BE2C (cell line): ENCODE results near the gene DDX3Y. TPM values are rescaled to one million over a fixed set of nuclear protein-coding genes. Genes with fewer than 3 reads are reported as not detected.

ENCODE experiments used
- DNase-seq: peaks from one replicate; pipeline ENCODE4 v3.0.0-alpha.2; 2020
- H3K27me3 ChIP-seq: fragments of 250-450 bp; sonication (Bioruptor Pico); 2 replicates; pipeline ENCODE4 v1.5.1; 2020; ENCODE audit warnings: mild to moderate bottlenecking
- H3K36me3 ChIP-seq: fragments of 250-450 bp; sonication (Bioruptor Pico); 2 replicates; pipeline ENCODE4 v1.5.1; 2020; ENCODE audit warnings: mild to moderate bottlenecking
- H3K4me1 ChIP-seq: fragments of 250-450 bp; sonication (Bioruptor Pico); 2 replicates; pipeline ENCODE4 v1.5.1; 2020
- H3K4me3 ChIP-seq: 2 replicates; pipeline ENCODE4 v1.5.1; 2011; ENCODE audit warnings: low read depth, low read length
- H3K9me3 ChIP-seq: fragments of 250-450 bp; sonication (Bioruptor Pico); 2 replicates; pipeline ENCODE4 v1.5.1; 2020
- polyA plus RNA-seq: library from polyadenylated mRNA; unstranded; fragments of >200 nt; gene quantifications from one replicate; pipeline ENCODE4 v1.2.1, GENCODE V29; 2012; ENCODE audit warnings: low read depth, missing spikeins; ENCODE audit not compliant: insufficient read length, insufficient read depth
- TF ChIP-seq, protein P1 (sequence below): IDR thresholded peaks from 2 replicates; pipeline ENCODE4 v1.5.1; 2012; ENCODE audit warnings: mild to moderate bottlenecking, low read depth, low read length

Gene DDX3Y
- polyA plus RNA-seq = not detected

DNA sequence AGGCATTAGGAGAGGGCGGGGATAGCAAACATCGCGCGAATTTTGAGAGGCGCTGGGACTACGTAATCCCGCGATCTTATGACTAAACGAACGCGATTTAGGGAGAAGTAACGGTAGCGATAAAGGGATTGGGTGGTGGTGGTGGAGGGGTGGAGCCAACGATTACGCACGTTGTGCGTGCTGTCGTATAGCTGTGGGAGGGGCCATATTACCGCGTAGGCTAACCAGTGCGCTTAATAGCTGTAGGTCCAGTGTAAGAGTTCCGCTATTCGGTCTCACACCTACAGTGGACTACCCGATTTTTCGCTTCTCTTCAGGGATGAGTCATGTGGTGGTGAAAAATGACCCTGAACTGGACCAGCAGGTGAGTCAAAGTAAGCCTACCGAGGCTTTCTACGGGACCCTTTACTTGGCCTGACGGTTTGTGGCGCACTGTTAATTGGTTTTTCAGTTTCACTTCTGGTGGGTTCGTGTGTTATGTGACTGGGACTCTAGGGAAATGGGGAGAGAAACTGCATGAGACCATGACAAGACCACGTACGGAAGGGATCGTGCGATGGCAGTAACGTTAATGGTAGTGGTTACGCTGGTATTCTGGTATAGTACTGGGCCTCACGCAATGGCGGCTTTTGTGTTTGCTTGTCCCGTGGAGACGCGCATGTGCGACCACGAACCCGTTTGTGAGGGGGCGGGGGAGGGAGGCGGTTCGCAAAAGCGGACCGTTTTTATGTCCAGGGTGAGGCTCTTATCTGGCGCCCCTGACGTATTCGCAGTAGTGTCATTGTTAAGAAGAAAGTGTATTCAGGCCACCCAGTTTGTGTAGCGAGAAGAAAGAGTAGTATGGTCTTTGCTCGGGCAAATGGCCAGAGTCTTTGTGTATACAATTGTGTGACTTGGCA lies at the start of gene DDX3Y:
TSS of gene DDX3Y (plus strand) at position 251 of the 899 bp plus-strand sequence. CDS start at position 320, 69 bp downstream.
- Histone ChIP-seq H3K9me3 (no peaks in the 10 kb centered on the region), H3K27me3 (no peaks in the 10 kb centered on the region), H3K4me3 (no peak within 1 kb of the TSS), H3K36me3 (no peaks in the 10 kb centered on the region), H3K4me1 (no peaks in the 10 kb centered on the region)
- TF ChIP-seq, protein P1, sequence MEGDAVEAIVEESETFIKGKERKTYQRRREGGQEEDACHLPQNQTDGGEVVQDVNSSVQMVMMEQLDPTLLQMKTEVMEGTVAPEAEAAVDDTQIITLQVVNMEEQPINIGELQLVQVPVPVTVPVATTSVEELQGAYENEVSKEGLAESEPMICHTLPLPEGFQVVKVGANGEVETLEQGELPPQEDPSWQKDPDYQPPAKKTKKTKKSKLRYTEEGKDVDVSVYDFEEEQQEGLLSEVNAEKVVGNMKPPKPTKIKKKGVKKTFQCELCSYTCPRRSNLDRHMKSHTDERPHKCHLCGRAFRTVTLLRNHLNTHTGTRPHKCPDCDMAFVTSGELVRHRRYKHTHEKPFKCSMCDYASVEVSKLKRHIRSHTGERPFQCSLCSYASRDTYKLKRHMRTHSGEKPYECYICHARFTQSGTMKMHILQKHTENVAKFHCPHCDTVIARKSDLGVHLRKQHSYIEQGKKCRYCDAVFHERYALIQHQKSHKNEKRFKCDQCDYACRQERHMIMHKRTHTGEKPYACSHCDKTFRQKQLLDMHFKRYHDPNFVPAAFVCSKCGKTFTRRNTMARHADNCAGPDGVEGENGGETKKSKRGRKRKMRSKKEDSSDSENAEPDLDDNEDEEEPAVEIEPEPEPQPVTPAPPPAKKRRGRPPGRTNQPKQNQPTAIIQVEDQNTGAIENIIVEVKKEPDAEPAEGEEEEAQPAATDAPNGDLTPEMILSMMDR = no peak
- no peak for DNase-seq

DNA sequence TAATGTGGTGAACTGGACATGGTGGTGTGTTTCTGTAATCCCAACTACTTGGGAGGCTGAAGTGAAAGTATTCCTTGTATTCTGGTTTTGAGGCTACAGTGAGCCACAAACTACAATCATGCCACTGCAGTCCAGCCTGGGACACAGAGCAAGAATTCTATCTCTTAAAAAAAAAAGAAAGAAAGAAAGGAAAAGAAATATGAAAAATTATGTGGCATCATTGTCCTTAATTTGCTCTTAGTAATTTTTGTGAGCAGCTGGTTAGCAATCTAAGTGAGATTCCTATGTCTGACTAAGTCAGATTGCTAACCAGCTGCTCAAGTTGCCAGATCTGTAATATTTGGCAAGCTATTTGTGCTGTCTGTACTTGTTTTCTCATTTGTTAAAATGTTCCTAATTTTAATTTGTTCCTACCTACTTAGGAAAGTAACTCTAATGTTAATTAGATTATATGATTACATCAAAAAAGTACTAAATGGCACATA lies 48.8 kb upstream of the DDX3Y start:
- DNase-seq = no peak
- Histone ChIP-seq H3K4me1 (no peaks in the 10 kb centered on the region), H3K27me3 (no peaks in the 10 kb centered on the region), H3K36me3 (no peaks in the 10 kb centered on the region), H3K4me3 (no peak overlapping the region), H3K9me3 (no peaks in the 10 kb centered on the region)
- TF ChIP-seq, protein P1 = no peak

DNA sequence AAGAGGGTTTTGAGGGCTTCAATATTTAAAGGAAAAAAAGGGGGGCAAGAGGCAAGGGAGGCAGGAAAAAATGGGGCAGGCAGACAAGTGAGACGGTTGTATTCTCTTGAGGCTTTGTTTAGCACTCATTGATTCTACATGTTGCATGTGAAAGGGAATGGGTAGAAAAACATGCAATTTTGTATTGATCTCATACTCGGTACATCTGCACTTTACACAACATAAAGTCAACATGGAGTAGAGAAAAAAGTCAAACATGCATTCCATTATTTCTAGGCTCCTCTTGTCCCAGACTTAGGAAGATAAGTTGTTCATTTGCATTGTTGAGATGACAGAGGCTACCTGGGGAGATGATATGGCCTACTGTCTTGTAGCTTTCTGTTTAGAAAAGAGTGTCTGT lies 36.7 kb upstream of the DDX3Y start:
- Histone ChIP-seq H3K9me3 (no peaks in the 10 kb centered on the region), H3K27me3 (no peaks in the 10 kb centered on the region)

DNA sequence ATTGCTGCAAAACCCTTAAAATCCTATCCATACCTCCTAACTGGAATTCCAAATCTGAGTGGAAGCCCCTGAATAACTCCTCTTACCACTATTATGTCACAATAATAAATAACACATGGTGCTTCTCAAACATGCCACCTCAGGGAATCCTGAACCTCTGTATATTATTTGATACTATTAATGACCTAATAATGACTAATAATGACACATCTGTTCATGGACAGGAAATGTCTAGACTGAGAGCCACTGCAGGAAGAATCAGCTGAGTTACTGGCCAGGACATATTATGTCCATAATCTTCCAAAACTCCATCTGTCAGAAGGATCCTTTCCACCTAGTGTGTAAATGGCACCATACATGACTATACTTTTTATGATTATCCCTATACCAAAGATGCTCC lies 7.7 kb upstream of the DDX3Y start:
- Histone ChIP-seq H3K4me1 (no peaks in the 10 kb centered on the region), H3K36me3 (no peaks in the 10 kb centered on the region), H3K27me3 (no peaks in the 10 kb centered on the region), H3K4me3 (no peak overlapping the region), H3K9me3 (no peaks in the 10 kb centered on the region)
- TF ChIP-seq, protein P1 = no peak
- DNase-seq = no peak

More for the DNA sequence above, 36.7 kb upstream of the DDX3Y start:
- TF ChIP-seq, protein P1 = no peak
- DNase-seq = no peak
- no peaks in the 10 kb centered on the region for H3K4me1 ChIP-seq
- no peak overlapping the region for H3K4me3 ChIP-seq
- H3K36me3 ChIP-seq = no peaks in the 10 kb centered on the region

DNA sequence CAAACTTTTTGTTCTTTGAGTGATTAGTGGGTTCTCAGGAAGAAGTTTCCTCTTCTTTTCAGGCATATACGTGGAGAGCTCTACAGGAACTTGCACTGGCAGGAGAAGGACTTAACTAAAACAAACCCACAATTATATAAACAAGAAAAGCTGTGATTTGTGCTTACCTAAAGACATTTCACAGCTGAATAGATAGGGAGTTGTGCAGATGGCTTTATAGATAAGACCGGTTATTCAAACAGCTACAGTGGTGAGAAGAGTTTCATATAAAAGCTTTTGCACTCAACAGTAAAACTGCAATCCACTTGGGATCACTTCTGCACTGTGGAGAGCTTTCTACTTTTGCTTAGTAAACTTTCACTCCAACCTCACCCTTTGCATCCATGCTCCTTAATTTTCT lies 6.1 kb upstream of the DDX3Y start:
- no peaks in the 10 kb centered on the region for H3K36me3 ChIP-seq

DNA sequence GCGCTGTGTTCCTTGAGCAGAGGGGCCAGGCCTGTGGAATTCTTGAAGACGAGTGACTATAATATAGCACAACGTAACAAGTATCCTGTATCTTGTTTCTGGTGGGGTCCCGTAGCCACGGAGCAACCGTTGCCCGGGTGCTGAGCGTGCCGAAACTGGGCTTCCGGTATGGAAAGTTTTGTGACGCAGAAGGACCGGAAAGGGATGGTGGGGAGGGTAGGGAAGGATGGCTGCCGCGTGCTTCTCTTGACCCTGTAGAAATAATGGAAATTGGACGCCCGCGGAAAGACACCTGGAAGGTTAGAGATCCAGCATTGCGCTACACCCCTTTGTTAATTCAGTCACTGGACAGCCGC lies 827 bp downstream of the DDX3Y start:
- TF ChIP-seq, protein P1 = no peak
- DNase-seq = no peak
- no peak overlapping the region for H3K4me3 ChIP-seq

More for the DNA sequence above, 6.1 kb upstream of the DDX3Y start:
- Histone ChIP-seq H3K9me3 (no peaks in the 10 kb centered on the region), H3K27me3 (no peaks in the 10 kb centered on the region), H3K4me1 (no peaks in the 10 kb centered on the region), H3K4me3 (no peak overlapping the region)
- DNase-seq = no peak
- TF ChIP-seq, protein P1 = no peak

More for the DNA sequence above, 827 bp downstream of the DDX3Y start:
- H3K36me3 ChIP-seq = no peaks in the 10 kb centered on the region
- H3K9me3 ChIP-seq = no peaks in the 10 kb centered on the region
- no peaks in the 10 kb centered on the region for H3K4me1 ChIP-seq
- no peaks in the 10 kb centered on the region for H3K27me3 ChIP-seq
